NCI-H524 treated with DMSO at 0.1 percent for 48 hours (cell line): ENCODE results near the gene CTSE.

Source experiments
- DNase-seq: peaks from one replicate; lab custom pipeline; 2025; lab: John Stamatoyannopoulos, UW

CTSE gene

GRCh38 chr1:205991237-205991636, 32.5 kb downstream of the CTSE start:
- DNase-seq: no peak

- DNase-seq: no peak
Measured at GRCh38 chr1:205990226-205990625, 33.5 kb downstream of the CTSE start.

- no peak for DNase-seq
Measured at GRCh38 chr1:205989786-205990185, 33.9 kb downstream of the CTSE start.

- DNase-seq: no peak
Measured at GRCh38 chr1:205988585-205988995, 35.1 kb downstream of the CTSE start.

GRCh38 chr1:205986861-205987260, 36.8 kb downstream of the CTSE start:
- DNase-seq: no peak

GRCh38 chr1:205986292-205986691, 37.4 kb downstream of the CTSE start:
- DNase-seq: no peak

- DNase-seq: no peak
Measured at GRCh38 chr1:205985330-205986005, 38.2 kb downstream of the CTSE start.

- no peak for DNase-seq
Measured at GRCh38 chr1:205983925-205984725, 39.6 kb downstream of the CTSE start.

GRCh38 chr1:205981257-205981656, 42.4 kb downstream of the CTSE start:
- DNase-seq: no peak

GRCh38 chr1:205980237-205980870, 43.3 kb downstream of the CTSE start:
- no peak for DNase-seq

GRCh38 chr1:205979301-205979700, 44.4 kb downstream of the CTSE start:
- no peak for DNase-seq

GRCh38 chr1:205978676-205979075, 45.0 kb downstream of the CTSE start:
- DNase-seq: no peak

- peak; percentile 11 for DNase-seq
Measured at GRCh38 chr1:205977402-205978014, 46.2 kb downstream of the CTSE start.

- DNase-seq: peak; percentile 31
Measured at GRCh38 chr1:205976708-205977401, 46.8 kb downstream of the CTSE start.

- DNase-seq: no peak
Measured at GRCh38 chr1:205976036-205976435, 47.7 kb downstream of the CTSE start.

- DNase-seq: no peak
Measured at GRCh38 chr1:205975387-205975998, 48.2 kb downstream of the CTSE start.

- no peak for DNase-seq
Measured at GRCh38 chr1:205974712-205975111, 49.0 kb downstream of the CTSE start.

- no peak for DNase-seq
Measured at GRCh38 chr1:205973377-205974232, 50.1 kb downstream of the CTSE start.

GRCh38 chr1:205972491-205973168, 51.1 kb downstream of the CTSE start:
- no peak for DNase-seq

GRCh38 chr1:205972081-205972480, 51.6 kb downstream of the CTSE start:
- no peak for DNase-seq
